Epithelial cell of proximal tubule (primary cell): ENCODE data around the gene SYK. TPM values are rescaled to one million over a fixed set of nuclear protein-coding genes. Genes with fewer than 3 reads are reported as not detected.
"Not testable (repeated sequence)": the region's sequence is repeated elsewhere in the genome, so short reads cannot be mapped to it uniquely, and the experiment has no call there.

ENCODE experiments used
- DNase-seq: peaks from one replicate; pipeline ENCODE4 v3.0.0-alpha.2; 2011; ENCODE audit warnings: low read depth
- H3K4me3 ChIP-seq: 2 replicates; pipeline ENCODE4 v1.5.1; 2011; ENCODE audit warnings: low read depth, mild to moderate bottlenecking, low read length
- CTCF ChIP-seq: conservative IDR thresholded peaks from 2 replicates; pipeline ENCODE4 v1.5.1; 2012; ENCODE audit warnings: low read depth, mild to moderate bottlenecking, low read length
- total RNA-seq: library from RNA; depleted of rRNA; stranded (reverse); fragments of >200 nt; gene quantifications from 2 replicates; pipeline ENCODE4 v1.2.3, GENCODE V29; 2015

Gene SYK
- total RNA-seq, 1 donor from 2014 or later = 16.9 TPM

GRCh38 chr9:90783964-90784363, 17.7 kb upstream of the SYK start:
- DNase-seq = no peak
- TF ChIP-seq CTCF = no peak
- no peak overlapping the region for H3K4me3 ChIP-seq

- no peak for TF ChIP-seq CTCF
- no peak overlapping the region for H3K4me3 ChIP-seq
- no peak for DNase-seq
Measured at GRCh38 chr9:90787771-90788460, 13.7 kb upstream of the SYK start.

DNA sequence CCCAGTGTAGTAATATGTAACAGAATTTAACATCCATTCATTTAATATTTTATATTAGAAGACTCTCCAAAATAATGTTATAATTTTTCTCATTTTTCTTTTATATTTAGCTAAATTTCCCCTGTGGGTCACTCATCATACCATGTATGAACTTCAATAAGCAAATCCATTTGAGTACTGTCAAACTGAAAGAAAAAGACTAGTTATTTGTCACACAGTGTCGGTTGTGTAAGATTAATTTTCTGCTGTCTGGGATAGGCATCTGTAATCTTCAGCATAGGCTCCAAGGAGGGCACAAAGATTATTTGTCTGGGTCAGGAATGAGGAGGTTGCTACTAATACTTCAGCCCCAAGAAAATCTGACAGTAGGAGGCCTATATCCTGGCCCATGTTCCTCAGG, 13.1 kb upstream of the SYK start:
- H3K4me3 ChIP-seq, DNase-seq: not testable (repeated sequence)

DNA sequence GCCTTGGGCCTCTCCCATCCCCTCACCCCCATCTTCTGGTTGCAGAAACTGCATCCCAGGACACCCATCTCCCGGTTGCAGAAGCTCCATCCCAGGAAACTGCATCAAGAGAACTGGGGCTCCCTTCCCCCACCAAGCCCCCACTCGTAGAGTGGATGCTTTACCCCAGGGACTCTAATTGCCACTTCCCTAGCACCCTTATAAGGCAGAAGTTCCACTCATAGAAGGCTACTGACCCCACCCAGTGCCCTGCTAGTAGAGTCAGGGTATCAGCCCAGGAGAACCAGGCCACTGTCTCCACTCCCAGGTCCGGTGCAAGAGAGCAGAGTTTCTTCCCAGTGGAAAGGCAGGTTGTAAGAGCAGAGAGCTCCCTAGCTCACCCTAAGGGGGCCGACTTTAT, 12.2 kb upstream of the SYK start:
- TF ChIP-seq CTCF = no peak
- no peak for DNase-seq
- no peak overlapping the region for H3K4me3 ChIP-seq

DNA sequence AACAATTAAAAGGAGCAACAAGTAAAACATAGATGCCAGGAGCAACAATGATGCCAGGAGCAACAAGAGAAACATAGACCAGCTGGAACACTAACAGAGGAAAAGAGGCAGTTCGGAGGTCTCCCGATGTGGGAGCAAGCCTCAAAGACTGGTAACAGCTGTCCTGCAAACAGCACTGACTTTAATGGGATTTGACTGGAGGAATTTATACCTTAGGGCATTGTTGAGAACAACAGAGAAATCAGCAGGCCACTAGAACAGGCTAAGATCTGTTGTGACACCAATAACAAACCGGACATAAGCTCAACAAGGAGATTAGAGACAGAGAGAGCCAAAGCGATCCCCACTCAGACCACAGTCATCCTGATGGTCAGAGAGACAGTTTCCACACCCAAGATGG, 11.8 kb upstream of the SYK start:
- H3K4me3 ChIP-seq = no peak overlapping the region
- no peak for DNase-seq
- no peak for TF ChIP-seq CTCF

- DNase-seq = not testable (repeated sequence)
Measured at GRCh38 chr9:90793024-90793423, 8.6 kb upstream of the SYK start.

DNA sequence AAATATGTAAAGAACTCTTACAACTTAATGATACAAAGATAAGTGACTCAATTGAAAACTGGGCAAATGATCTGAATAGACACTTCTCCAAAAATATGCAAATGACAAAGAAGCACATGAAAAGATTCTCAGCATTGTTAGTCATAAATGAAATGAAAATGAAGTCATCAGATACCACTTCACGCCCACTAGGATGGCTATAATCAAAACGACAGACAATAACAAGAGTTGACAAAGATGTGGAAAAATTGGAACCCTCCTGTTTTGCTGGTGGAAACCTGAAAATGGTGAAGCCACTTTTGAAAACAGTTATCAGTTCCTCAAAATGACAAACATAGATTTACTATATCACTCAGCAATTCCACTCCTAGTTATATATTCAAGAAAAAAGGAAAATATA, 7.9 kb upstream of the SYK start:
- H3K4me3 ChIP-seq = no peak overlapping the region
- no peak for DNase-seq
- TF ChIP-seq CTCF = no peak

More at GRCh38 chr9:90793024-90793423, 8.6 kb upstream of the SYK start:
- H3K4me3 ChIP-seq = not testable (repeated sequence)

- no peak for TF ChIP-seq CTCF
- no peak for DNase-seq
- H3K4me3 ChIP-seq = no peak overlapping the region
Measured at GRCh38 chr9:90795084-90795483, 6.5 kb upstream of the SYK start.
